Mammary epithelial cell (primary cell): ENCODE measurements around the gene NHS.

Experiments
- EZH2 ChIP-seq: IDR thresholded peaks from 2 replicates; pipeline ENCODE4 v1.6.1; 2012; ENCODE audit warnings: low read length, inconsistent platforms, borderline replicate concordance
- TF ChIP-seq, protein P1 (sequence below), 2 donors: IDR thresholded peaks in 1 of 2; conservative IDR thresholded peaks in 1 of 2; 2 replicates each; pipeline ENCODE4 v1.5.1; 2011 to 2012; ENCODE audit warnings: inconsistent platforms in 2 of 2, low read length in 2 of 2, mild to moderate bottlenecking in 2 of 2, control low read depth in 1 of 2, low read depth in 1 of 2; ENCODE audit not compliant: insufficient read depth in 1 of 2; ENCODE audit errors: extremely low read depth in 1 of 2

DNA sequence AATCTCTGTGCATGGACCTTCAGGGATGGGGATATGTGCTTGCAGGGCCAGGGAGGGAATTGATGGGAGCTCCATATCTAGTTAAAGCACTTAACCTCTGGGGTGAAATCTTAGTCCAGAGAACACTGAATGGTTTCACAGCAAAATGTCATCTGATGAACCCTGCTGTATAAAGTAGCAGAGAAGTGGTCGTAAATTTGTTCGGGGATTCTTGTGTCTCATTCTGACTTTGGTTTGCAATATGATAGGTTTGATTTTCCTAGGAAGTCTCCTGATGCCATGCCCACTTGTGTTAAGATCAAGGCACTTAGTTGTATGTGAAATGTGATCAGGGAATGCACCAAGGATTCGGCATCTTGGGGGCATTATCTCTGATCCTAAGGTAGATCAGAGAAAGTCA lies 96.9 kb downstream of the NHS start:
- TF ChIP-seq, protein P1, sequence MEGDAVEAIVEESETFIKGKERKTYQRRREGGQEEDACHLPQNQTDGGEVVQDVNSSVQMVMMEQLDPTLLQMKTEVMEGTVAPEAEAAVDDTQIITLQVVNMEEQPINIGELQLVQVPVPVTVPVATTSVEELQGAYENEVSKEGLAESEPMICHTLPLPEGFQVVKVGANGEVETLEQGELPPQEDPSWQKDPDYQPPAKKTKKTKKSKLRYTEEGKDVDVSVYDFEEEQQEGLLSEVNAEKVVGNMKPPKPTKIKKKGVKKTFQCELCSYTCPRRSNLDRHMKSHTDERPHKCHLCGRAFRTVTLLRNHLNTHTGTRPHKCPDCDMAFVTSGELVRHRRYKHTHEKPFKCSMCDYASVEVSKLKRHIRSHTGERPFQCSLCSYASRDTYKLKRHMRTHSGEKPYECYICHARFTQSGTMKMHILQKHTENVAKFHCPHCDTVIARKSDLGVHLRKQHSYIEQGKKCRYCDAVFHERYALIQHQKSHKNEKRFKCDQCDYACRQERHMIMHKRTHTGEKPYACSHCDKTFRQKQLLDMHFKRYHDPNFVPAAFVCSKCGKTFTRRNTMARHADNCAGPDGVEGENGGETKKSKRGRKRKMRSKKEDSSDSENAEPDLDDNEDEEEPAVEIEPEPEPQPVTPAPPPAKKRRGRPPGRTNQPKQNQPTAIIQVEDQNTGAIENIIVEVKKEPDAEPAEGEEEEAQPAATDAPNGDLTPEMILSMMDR (conservative IDR thresholded peaks at IDR 0.05 in 1 of 2, IDR thresholded peaks at IDR 0.05 in 1 of 2; ENCODE audit: extremely low read depth in 1 of 2, insufficient read depth in 1 of 2, low read depth in 1 of 2, low read length in 2 of 2): no peak
- no peak for TF ChIP-seq EZH2
